NCI-H226 (cell line): ENCODE results near the gene SPATA16.
"Not testable (repeated sequence)": the region's sequence is repeated elsewhere in the genome, so short reads cannot be mapped to it uniquely, and the experiment has no call there.

ENCODE experiments used
- DNase-seq: peaks from one replicate; pipeline ENCODE4 v3.0.0-alpha.2; 2015

SPATA16 gene

GRCh38 chr3:173140986-173141385 is at the start of gene SPATA16:
Gene SPATA16 (minus strand): TSS chr3:173141235. CDS start chr3:173117731, 23,504 bp downstream.
- DNase-seq, result no peak

- not testable (repeated sequence) for DNase-seq
Observed at GRCh38 chr3:173183022-173183421, 42.0 kb upstream of the SPATA16 start.

GRCh38 chr3:173173652-173174051 is 32.6 kb upstream of the SPATA16 start:
- no peak for DNase-seq

- DNase-seq, result not testable (repeated sequence)
Observed at GRCh38 chr3:173159139-173159538, 18.1 kb upstream of the SPATA16 start.

- DNase-seq, result not testable (repeated sequence)
Observed at GRCh38 chr3:173156533-173156932, 15.5 kb upstream of the SPATA16 start.

GRCh38 chr3:173153631-173154030 is 12.6 kb upstream of the SPATA16 start:
- no peak for DNase-seq

- no peak for DNase-seq
Observed at GRCh38 chr3:173139420-173139819, 1.6 kb downstream of the SPATA16 start.

- no peak for DNase-seq
Observed at GRCh38 chr3:173138026-173138425, 3.0 kb downstream of the SPATA16 start.

- peak; percentile 51 for DNase-seq
Observed at GRCh38 chr3:173135059-173135458, 6.0 kb downstream of the SPATA16 start.

GRCh38 chr3:173128633-173129032 is 12.4 kb downstream of the SPATA16 start:
- DNase-seq, result no peak

- DNase-seq, result no peak
Observed at GRCh38 chr3:173111321-173111720, 29.7 kb downstream of the SPATA16 start.

GRCh38 chr3:173109143-173109542 is 31.9 kb downstream of the SPATA16 start:
- DNase-seq, result no peak

- DNase-seq, result no peak
Observed at GRCh38 chr3:173103469-173103868, 37.6 kb downstream of the SPATA16 start.

- DNase-seq, result no peak
Observed at GRCh38 chr3:173098959-173099358, 42.1 kb downstream of the SPATA16 start.

- DNase-seq, result no peak
Observed at GRCh38 chr3:173096994-173097785, 43.8 kb downstream of the SPATA16 start.

- no peak for DNase-seq
Observed at GRCh38 chr3:173096140-173096539, 44.9 kb downstream of the SPATA16 start.

GRCh38 chr3:173092038-173092437 is 49.0 kb downstream of the SPATA16 start:
- DNase-seq, result no peak

GRCh38 chr3:173090492-173090891 is 50.5 kb downstream of the SPATA16 start:
- DNase-seq, result no peak

- DNase-seq, result no peak
Observed at GRCh38 chr3:173089283-173089682, 51.8 kb downstream of the SPATA16 start.

GRCh38 chr3:173078525-173078924 is 62.5 kb downstream of the SPATA16 start:
- DNase-seq, result no peak

- peak; percentile 16 for DNase-seq
Observed at GRCh38 chr3:173066044-173067004, 74.7 kb downstream of the SPATA16 start.

- DNase-seq, result peak; percentile 9
Observed at GRCh38 chr3:173065543-173065981, 75.5 kb downstream of the SPATA16 start.

GRCh38 chr3:173064631-173065030 is 76.4 kb downstream of the SPATA16 start:
- DNase-seq, result no peak

- no peak for DNase-seq
Observed at GRCh38 chr3:173058229-173058628, 82.8 kb downstream of the SPATA16 start.
